GM18868 (cell line): Measurements from ENCODE around the gene BABAM2.
"Not testable (repeated sequence)": the region's sequence is repeated elsewhere in the genome, so short reads cannot be mapped to it uniquely, and the experiment has no call there.

ENCODE experiments used
- ATAC-seq: cut with Tn5 transposase; IDR thresholded peaks from one replicate; pipeline ENCODE4 v1.9.1; 2021; ENCODE audit warnings: mild to moderate bottlenecking, moderate library complexity; ENCODE audit not compliant: unreplicated experiment

Gene BABAM2

GRCh38 chr2:28101123-28101522 is 210.6 kb downstream of the BABAM2 start:
- no peak for ATAC-seq

GRCh38 chr2:28101892-28102291 is 211.4 kb downstream of the BABAM2 start:
- ATAC-seq, result no peak

GRCh38 chr2:28102455-28102874 is 211.9 kb downstream of the BABAM2 start:
- no peak for ATAC-seq

GRCh38 chr2:28103611-28104010 is 213.1 kb downstream of the BABAM2 start:
- no peak for ATAC-seq

GRCh38 chr2:28108143-28108542 is 217.6 kb downstream of the BABAM2 start:
- ATAC-seq, result no peak

- not testable (repeated sequence) for ATAC-seq
These were observed 223.2 kb downstream of the BABAM2 start for GRCh38 chr2:28113771-28114170.

GRCh38 chr2:28117104-28117596 is 226.6 kb downstream of the BABAM2 start:
- ATAC-seq, result no peak

GRCh38 chr2:28119631-28120030 is 229.1 kb downstream of the BABAM2 start:
- no peak for ATAC-seq

- ATAC-seq, result no peak
These were observed 237.9 kb downstream of the BABAM2 start for GRCh38 chr2:28128281-28128950.

- ATAC-seq, result no peak
These were observed 239.6 kb downstream of the BABAM2 start for GRCh38 chr2:28129955-28130695.

GRCh38 chr2:28133778-28134177 is 243.2 kb downstream of the BABAM2 start:
- ATAC-seq, result no peak

GRCh38 chr2:28134262-28134812 is 243.8 kb downstream of the BABAM2 start:
- no peak for ATAC-seq

- ATAC-seq, result no peak
These were observed 244.3 kb downstream of the BABAM2 start for GRCh38 chr2:28134857-28135256.

GRCh38 chr2:28135324-28135723 is 244.8 kb downstream of the BABAM2 start:
- no peak for ATAC-seq

GRCh38 chr2:28135799-28136198 is 245.3 kb downstream of the BABAM2 start:
- ATAC-seq, result no peak

GRCh38 chr2:28136556-28136955 is 246.0 kb downstream of the BABAM2 start:
- ATAC-seq, result no peak

- ATAC-seq, result no peak
These were observed 246.7 kb downstream of the BABAM2 start for GRCh38 chr2:28137221-28137620.

GRCh38 chr2:28142386-28142785 is 251.9 kb downstream of the BABAM2 start:
- no peak for ATAC-seq

- no peak for ATAC-seq
These were observed 257.5 kb downstream of the BABAM2 start for GRCh38 chr2:28148000-28148399.

GRCh38 chr2:28148566-28148965 is 258.0 kb downstream of the BABAM2 start:
- no peak for ATAC-seq

GRCh38 chr2:28150236-28150915 is 259.8 kb downstream of the BABAM2 start:
- ATAC-seq, result no peak
